Activated T-cell treated with anti-CD3 and anti-CD28 coated beads for 24 hours (primary cell): Measurements from ENCODE around the gene RNASE7.
"Not testable (repeated sequence)": the region's sequence is repeated elsewhere in the genome, so short reads cannot be mapped to it uniquely, and the experiment has no call there.

Experiments
- DNase-seq: peaks from one replicate; pipeline ENCODE4 v3.0.0-alpha.2; 2020; ENCODE audit warnings: low read depth

The RNASE7 gene

GRCh38 chr14:21023817-21024584, 18.2 kb upstream of the RNASE7 start:
- no peak for DNase-seq

DNA sequence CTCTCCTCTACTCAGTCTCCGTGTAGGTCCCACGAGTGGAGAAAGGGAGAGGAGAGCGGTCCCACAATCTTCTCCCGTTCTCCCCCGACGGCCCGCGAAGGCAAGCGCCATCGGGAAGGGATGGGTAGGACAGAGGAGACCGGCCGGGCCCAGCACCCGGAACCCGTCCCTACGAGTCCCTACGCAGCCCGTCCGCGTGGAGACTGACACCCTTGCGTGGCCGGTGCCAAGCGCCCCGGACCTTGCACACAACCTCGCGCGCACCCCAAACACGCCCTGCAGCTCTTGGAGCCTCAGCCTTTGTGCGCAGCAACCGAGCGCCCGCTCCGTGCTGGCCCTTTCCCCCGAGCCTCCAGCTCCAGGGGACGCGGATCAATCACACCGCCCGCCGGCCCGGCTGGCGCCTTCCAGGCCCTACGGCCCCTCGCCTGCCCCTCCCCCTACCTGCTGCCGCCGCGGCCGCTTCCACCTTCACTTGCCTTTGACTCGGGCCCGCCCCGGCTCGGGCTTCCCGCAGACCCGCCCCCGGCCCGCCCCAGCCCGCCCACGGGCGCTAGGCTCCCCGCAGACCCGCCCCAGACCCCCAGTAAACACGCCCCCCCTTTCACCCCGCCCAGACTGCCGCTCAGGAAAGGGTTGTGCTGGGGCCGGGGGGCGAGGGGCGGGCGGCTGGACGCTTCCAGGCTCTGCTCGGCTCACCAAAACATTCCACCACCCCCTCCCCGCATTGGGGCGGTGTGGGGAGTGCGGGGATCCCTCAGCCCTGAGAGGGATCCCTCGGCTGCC, 17.4 kb upstream of the RNASE7 start, which contains the start of gene NDRG2:
Gene NDRG2, minus strand, starts transcription at position 477 of the 786 bp plus-strand sequence. CDS start 1,746 bp downstream, outside the sequence.
- peak; percentile 51 for DNase-seq

DNA sequence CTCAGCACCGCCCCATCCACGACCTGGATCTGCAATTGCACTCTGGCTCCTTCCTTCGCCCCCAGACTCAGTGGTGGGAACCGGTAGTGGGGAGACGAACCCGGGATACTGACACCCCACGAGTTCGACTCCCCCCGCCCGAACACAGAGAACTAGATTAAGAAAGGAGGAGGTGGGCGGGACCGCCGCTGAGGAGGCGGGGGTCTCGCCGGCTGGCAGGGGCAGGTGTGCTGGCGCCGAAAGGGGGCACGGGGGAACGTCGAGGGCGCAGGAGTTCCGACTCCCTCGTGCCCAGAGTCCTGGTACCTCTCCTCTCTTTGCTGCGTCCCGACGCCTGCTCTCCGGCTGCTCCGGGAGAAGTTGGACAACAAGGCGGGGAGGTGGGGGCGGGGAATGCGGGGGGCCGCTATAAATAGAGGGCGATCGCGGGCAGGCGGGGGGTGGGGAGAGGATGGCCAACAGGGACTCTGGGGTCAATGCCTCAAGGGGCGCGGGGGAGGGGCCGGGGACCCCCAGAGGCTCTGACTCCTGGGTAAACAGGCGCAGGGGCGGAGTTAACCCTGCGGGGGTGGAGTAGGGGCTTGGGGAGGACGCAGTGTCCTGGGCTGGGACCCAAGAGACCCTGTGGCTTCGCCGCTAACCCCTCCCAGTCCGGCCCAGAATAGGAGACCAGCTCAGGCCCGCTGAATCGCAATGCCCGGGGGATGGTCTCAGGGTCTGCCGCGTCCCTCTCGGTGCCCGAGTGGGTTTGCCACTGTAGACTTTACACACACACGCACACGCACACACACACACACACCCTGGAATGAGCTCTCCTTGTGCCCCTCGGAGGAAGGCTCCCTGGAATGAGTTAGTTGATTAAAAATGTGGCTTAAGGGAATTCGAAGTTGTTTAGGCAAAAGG, 16.5 kb upstream of the RNASE7 start:
- no peak for DNase-seq

DNA sequence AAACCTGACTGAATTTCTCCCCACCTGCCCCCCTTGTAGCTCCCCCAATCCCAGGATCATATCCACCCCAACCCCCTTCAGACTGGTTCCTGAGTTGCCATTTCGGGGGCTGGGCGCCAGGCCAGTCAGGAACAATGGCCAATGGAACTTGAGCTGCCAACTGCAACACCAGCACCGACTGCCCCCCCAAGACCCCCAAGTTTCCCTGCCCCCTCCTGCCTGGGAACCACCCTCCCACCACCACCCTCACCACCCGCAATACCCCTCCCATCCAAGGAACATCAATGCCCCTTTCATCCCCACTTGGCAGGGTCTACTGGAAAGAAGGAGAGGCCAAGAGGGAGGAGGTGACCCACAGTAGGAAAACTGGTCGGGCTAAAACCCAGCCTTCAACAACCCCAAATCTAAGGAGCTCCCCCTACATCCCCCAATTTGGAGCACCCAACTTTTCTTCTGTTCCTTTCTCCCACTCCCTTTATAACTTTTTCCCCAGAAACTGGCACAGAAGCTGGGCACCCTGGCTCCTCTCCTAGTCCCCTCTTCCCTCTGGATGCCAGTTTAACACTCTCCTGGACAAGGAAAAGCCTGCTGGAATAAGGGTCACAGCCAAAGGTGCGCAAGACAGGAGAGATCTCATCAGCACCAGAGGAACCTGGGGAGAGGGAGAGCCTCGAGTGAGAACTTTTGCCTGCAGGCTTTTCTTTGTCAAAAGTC, 15.7 kb upstream of the RNASE7 start:
- no peak for DNase-seq

DNA sequence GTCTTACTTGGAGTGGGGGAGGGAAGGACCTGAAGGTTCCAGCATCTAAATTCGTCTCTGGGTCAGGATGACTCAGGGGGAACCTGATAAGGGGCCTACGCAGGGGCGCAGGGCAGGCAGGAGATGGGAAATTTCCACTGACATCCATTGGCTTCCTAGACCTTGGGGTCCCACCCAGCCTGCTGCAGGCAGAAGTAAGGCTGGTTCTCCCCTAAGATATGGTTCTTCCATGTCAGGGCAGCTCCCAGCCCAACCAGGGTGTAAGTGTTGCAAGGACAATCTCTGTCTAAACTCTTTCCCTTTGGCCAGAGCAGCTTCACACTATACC, 15.2 kb upstream of the RNASE7 start:
- DNase-seq = no peak

GRCh38 chr14:21029917-21030316, 12.2 kb upstream of the RNASE7 start, which contains the start of gene TPPP2:
TSS of gene TPPP2 (plus strand) at chr14:21030217. CDS start at chr14:21030582, 365 bp downstream.
- DNase-seq = no peak

DNA sequence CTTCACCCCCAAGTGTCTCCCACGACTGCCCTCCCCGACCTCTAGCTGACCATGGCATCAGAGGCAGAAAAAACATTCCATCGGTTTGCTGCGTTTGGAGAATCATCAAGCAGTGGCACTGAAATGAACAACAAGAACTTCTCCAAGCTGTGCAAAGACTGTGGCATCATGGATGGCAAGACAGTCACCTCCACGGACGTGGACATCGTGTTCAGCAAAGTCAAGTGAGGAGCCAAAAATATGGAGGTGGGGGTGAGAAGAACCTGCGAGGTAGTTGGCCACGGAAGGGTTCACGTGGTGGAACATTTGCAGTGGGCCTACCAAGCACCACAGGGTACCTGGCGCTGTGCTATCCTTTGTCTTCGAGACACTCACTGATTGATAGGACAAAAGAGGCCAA, 11.6 kb upstream of the RNASE7 start:
- DNase-seq = no peak

GRCh38 chr14:21032326-21033132, 9.6 kb upstream of the RNASE7 start:
- DNase-seq = no peak

DNA sequence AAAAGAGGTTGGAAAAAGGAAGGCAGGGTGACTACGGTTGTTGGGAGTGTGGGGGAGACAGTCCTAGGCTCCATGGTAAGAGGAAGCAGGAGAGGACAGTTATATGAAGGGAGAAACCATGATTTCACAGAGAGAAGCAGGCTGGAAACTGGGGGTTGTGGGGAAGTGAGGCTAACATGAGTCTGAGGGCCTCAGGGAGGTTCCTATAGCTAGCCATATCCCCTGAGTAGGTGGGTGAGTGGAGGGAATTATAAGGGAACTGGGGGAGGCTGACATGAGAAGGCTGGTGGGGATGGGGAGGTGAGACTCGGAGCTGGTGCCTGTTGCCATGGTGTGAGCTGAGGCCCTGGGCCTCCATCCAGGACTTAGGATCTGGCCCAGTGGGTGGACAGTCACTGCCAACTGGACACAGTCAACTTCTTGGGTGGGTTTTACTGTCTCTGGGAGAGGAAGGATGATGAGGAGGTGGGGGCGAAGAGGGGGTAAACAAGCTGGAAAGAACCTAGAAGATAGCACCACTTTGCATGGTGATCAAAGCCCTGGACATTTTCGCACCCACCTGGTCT, 8.9 kb upstream of the RNASE7 start:
- DNase-seq = no peak

DNA sequence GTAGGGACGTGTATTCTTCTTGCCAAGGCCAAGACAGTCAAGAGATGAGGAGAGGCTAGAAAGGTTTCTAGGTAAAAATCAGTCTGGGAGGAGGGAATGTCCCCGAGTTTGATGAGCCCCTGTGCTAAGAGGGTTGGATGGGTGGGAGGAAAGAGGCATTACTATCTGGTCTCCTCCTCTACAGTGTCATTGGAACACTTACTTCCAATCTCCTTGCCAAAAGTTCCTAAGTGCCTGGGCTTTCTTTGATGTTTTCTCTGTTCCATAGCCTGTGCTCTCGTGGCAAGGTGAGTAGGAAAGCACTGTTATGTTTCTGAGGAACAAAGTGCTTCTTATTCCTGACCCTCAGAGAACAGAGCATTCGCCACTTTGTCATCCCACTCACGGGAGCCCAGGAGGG, 7.5 kb upstream of the RNASE7 start, which contains the start of gene RNASE13:
Gene RNASE13, minus strand, starts transcription at position 101 of the 400 bp plus-strand sequence. CDS start 519 bp downstream, outside the sequence.
- DNase-seq = no peak

- no peak for DNase-seq
These were observed 5.4 kb upstream of the RNASE7 start for GRCh38 chr14:21036751-21037150.

- no peak for DNase-seq
These were observed 5.0 kb upstream of the RNASE7 start for GRCh38 chr14:21037156-21037555.

DNA sequence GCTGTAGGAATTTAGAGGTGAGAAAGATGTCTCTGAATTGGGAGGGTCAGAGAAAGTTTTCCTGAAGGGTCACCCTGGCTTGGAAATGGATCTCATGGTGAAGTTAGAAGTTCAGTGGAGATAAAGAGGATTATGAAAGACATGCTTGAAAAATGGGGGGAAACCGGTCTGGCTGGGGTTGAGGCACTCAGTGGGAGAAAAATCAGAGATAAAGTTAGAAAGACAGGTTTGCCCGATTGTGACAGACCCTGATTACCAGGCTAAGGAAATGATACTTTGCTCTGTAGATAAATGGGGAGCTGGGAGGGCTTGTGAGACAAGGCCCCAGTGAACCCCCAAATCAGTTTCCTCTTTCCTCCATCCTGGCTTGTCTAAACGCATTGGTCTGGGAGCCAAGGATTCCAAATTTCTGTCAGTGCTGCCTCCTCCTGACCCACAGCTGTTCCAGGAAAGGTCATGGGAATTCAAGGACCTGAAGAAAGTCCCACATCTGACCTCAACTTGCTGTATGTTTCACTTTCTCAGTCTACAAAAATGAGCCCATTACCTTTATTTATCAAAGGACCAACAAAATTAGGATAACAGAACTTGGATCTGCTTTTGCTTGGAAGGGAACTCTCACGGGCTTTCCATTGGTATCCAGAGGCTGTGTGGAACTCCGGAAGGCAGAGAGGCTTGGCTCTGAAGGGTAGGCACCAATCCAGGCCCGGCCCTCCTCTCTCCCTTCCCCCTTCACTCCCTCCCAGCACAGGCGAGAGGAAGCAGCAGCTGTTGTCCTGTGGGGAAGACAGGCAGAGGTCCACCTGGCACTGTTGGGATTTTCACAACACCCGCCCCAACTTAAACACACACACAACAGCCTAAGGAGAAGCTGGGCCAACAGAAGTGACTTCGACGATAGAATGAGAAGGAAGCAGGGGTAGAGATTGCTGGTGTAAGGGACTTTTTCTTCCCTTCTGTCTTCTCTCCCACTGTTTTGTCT, 3.4 kb upstream of the RNASE7 start:
- DNase-seq = no peak

DNA sequence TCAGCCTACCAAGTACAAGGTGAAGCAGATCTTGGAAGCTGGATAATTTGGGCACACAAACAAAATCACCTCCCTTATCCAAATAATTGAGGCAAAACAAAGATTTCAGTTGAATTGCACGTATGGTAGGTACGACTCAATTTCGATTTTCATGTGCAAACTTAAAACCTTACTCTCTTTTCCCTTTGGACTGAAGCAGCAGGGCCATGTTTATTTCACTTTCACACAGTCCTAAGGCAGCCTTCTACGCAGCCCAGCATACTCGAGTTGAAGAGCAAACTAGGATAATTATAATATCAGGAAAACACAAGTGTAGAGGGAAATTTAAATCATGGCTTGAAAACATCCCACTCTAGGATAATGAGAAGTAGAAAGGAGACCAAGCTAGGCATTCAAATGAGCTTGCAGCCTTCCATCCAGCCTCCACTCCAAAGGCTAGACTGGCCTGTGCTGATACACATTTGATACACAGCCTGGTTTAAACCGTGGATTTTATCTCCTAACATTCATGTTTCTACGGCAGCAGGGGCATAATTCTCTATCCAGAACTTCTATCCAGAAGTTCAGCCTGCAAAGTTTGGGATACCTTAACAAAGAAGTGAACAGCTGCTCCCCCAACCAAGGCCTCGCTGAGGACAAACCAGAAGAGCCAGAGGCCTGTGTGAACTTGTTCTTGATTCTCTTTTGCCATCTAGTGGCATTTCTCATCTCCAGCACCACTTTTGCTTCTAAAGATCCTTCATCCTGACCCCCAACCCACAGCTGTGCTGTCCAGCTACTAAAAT, 2.4 kb upstream of the RNASE7 start:
- no peak for DNase-seq

DNA sequence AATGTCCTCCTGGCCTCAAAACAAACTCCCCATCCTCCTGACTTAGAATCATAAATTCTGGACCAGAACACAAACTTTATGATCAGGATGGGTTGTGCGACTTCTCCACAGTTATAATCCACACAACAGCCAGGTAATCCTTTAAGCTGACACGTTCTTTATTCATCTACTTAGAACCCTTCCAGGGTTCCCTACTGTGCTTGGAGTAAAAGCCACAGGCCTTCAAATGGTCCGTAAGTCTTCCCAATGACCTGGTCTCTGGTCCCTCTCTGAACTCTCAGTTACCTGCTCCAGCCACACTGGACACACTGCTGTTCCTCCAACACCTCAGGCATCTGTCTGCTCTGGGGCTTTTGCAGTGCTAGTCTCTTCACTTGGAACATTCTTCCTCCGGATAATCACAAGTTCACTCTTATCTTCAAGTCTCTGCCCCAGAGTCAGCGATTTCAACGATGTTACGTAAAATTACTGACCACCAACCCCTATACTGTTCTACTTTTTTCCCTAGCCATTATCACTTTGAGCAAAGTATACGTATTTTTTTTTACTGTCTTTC, 1.7 kb upstream of the RNASE7 start:
- DNase-seq = no peak

DNA sequence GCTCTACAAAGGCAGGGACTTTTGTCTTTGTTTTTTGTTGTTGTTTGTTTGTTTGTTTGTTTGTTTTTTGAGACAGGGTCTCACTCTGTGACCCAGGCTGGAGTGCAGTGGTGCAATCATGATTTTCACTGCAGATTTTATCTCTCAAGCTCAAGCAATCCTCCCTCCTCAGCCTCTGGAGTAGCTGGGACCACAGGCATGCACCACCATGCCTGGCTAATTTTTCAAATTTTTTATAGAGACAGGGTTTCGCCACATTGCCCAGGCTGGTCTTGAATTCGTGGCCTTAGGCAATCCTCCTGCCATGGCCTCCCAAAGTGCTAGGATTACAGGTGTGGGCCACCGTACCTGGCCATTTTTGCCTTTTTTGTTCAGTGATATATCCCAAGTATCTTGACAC, 1.2 kb upstream of the RNASE7 start:
- not testable (repeated sequence) for DNase-seq

GRCh38 chr14:21042918-21043317, 756 bp downstream of the RNASE7 start:
- DNase-seq = no peak
